Mammary epithelial cell (primary cell): ENCODE results near the gene KRT1.

Source experiments
- EZH2 ChIP-seq: IDR thresholded peaks from 2 replicates; pipeline ENCODE4 v1.6.1; 2012; ENCODE audit warnings: low read length, inconsistent platforms, borderline replicate concordance
- TF ChIP-seq, protein P1 (sequence below), 2 donors: IDR thresholded peaks in 1 of 2; conservative IDR thresholded peaks in 1 of 2; 2 replicates each; pipeline ENCODE4 v1.5.1; 2011 to 2012; ENCODE audit warnings: inconsistent platforms in 2 of 2, low read length in 2 of 2, mild to moderate bottlenecking in 2 of 2, control low read depth in 1 of 2, low read depth in 1 of 2; ENCODE audit not compliant: insufficient read depth in 1 of 2; ENCODE audit errors: extremely low read depth in 1 of 2

DNA sequence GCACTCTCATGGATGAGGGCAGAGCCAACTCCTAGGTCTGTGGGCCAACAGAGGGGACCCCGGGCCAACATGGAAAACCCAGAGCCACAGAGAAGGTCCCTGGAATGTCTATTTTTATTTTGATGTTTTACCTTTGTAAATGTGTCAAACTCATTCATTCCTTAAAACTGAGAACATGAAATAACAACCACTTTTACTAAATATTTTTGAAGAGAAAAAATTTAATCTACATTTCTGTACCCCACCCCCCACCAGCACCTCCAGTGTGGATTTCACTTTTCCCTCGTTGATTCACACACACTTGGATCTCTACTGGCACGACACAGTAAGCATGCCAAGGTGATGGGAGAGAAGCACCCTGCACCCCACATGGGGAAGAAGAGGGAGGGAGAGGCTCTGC lies 16.4 kb upstream of the KRT1 start:
- TF ChIP-seq, protein P1, sequence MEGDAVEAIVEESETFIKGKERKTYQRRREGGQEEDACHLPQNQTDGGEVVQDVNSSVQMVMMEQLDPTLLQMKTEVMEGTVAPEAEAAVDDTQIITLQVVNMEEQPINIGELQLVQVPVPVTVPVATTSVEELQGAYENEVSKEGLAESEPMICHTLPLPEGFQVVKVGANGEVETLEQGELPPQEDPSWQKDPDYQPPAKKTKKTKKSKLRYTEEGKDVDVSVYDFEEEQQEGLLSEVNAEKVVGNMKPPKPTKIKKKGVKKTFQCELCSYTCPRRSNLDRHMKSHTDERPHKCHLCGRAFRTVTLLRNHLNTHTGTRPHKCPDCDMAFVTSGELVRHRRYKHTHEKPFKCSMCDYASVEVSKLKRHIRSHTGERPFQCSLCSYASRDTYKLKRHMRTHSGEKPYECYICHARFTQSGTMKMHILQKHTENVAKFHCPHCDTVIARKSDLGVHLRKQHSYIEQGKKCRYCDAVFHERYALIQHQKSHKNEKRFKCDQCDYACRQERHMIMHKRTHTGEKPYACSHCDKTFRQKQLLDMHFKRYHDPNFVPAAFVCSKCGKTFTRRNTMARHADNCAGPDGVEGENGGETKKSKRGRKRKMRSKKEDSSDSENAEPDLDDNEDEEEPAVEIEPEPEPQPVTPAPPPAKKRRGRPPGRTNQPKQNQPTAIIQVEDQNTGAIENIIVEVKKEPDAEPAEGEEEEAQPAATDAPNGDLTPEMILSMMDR (conservative IDR thresholded peaks at IDR 0.05 in 1 of 2, IDR thresholded peaks at IDR 0.05 in 1 of 2; ENCODE audit: extremely low read depth in 1 of 2, insufficient read depth in 1 of 2, low read depth in 1 of 2, low read length in 2 of 2), result no peak
- no peak for TF ChIP-seq EZH2
